Peyer's patch (tissue), 4 donors: Measurements from ENCODE around the gene DNAH17.

Source experiments
- POLR2A ChIP-seq, 2 donors: fragments of 450-650 bp; IDR thresholded peaks; one replicate each; pipeline ENCODE4 v1.5.1; 2017; ENCODE audit warnings: antibody characterized with exemption in 2 of 2, mild to moderate bottlenecking in 2 of 2, moderate library complexity in 2 of 2
- TF ChIP-seq, protein P1 (sequence below), 6 experiments: fragments of 450-650 bp in 4 of 6; fragments of 200-600 bp in 2 of 6; sonication (generic) in 1 of 6; IDR thresholded peaks; one replicate each; pipeline ENCODE4 v1.5.1; 2017 to 2019; ENCODE audit warnings: antibody characterized with exemption in 6 of 6, mild to moderate bottlenecking in 3 of 6, moderate library complexity in 1 of 6

DNA sequence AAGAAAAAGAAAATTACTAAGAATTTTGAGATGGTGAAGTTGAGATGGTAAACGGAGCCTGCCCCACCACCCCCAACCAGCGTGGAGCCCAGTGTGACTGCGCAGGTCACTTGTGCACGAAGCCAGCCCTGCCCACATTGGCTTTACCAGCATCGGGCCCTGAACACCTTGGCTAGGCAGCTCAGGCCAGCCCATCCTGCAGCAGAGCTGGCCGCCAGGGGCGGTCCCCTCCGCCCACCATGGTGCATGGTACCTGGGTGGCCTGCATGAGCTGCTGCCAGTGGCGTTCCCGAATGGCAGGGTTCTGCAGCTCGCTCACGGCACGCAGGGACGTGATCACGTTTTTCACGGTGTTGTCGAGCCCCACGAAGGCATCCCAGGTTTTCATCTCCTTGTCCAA lies 62.7 kb downstream of the DNAH17 start:
- TF ChIP-seq, protein P1, sequence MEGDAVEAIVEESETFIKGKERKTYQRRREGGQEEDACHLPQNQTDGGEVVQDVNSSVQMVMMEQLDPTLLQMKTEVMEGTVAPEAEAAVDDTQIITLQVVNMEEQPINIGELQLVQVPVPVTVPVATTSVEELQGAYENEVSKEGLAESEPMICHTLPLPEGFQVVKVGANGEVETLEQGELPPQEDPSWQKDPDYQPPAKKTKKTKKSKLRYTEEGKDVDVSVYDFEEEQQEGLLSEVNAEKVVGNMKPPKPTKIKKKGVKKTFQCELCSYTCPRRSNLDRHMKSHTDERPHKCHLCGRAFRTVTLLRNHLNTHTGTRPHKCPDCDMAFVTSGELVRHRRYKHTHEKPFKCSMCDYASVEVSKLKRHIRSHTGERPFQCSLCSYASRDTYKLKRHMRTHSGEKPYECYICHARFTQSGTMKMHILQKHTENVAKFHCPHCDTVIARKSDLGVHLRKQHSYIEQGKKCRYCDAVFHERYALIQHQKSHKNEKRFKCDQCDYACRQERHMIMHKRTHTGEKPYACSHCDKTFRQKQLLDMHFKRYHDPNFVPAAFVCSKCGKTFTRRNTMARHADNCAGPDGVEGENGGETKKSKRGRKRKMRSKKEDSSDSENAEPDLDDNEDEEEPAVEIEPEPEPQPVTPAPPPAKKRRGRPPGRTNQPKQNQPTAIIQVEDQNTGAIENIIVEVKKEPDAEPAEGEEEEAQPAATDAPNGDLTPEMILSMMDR (IDR thresholded peaks at IDR 0.05): no peak
- no peak for TF ChIP-seq POLR2A (IDR thresholded peaks at IDR 0.05)
